Left lobe of liver (tissue), 2 donors: Measurements from ENCODE around the gene RFC5. TPM values are rescaled to one million over a fixed set of nuclear protein-coding genes. Genes with fewer than 3 reads are reported as not detected.
"Not testable (repeated sequence)": the region's sequence is repeated elsewhere in the genome, so short reads cannot be mapped to it uniquely, and the experiment has no call there.

Experiments used
- ATAC-seq: fragments of 200-7000 bp; cut with Tn5 transposase; one replicate; pipeline ENCODE4 v1.9.1; 2020; ENCODE audit warnings: mild to moderate bottlenecking, moderate library complexity
- DNase-seq: peaks from one replicate; pipeline ENCODE4 v3.0.0-alpha.2; 2020; ENCODE audit warnings: low spot score
- total RNA-seq: library from RNA; stranded (reverse); gene quantifications from one replicate; pipeline ENCODE4 v1.2.1, GENCODE V29; 2021
- donor health status: DM: no; HTN: no; CAD: no; lungs with moderate emphysema.
- donor health status: DM: no; HTN: yes; CAD: no.

The RFC5 gene
- total RNA-seq, 1 donor from 2014 or later: 8.6 TPM

DNA sequence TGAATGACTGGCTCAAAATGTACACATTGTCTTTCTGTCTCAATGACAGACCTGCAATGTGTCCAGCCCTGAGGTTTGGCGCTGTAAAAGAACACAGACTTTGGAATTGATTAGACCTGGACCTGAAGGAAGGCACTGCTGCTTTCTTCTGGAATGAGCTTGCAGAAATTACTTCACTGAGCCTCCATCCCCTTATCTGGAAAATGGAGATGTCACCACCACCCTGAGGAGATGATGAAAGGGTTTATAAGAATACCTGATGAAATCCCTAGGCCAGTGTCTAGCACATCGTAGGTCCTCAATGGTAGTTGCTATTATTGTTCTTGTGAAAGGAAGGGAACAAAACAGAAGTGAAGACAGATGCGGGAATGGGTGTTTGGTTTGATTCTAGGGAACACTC, 54.1 kb downstream of the RFC5 start:
- ATAC-seq: no peak
- no peak for DNase-seq

DNA sequence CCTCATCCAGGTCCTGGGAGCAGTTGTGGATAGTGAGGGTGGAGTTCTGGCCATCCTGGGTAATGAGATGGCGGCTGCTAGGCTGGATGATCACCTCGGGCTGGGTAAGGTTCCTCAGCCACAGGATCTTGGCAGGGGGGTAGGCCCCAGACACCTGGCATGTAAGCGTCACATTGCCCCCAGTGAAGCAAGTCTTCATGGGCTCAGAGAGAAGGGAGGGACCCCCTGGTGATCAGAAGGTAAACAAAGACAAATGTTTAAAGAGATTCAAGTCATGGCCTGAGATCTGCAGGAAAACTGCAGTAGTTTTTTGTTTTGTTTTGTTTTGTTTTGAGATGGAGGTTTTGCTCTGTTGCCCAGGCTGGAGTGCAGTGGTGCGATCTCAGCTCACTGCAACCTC, 57.3 kb downstream of the RFC5 start:
- DNase-seq: no peak
- ATAC-seq: no peak

DNA sequence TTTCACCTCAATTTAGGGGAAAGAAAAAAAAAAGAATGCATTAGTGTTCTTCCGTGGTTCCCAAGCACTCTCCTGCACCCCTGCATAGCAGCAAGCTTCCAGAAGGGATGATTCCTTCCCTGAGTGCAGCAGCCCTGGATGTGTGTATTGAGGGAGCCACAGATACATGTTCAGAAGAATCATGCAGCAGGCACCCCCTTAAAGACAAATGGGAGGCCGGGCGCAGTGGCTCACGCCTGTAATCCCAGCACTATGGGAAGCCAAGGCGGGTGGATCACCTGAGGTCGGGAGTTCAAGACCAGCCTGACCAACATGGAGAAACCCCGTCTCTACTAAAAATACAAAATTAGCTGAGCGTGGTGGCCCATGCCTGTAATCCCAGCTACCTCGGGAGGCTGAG, 65.0 kb downstream of the RFC5 start:
- ATAC-seq, DNase-seq: not testable (repeated sequence)

Other genes with a start within 250 kb of the RFC5 start
- 0.03 TPM for gene KSR2, start 47.7 kb upstream of the RFC5 start, total RNA-seq
- 51.4 TPM for gene WSB2, start 44.5 kb downstream of the RFC5 start, total RNA-seq
- 20.7 TPM for gene VSIG10, start 87.3 kb downstream of the RFC5 start, total RNA-seq
- 662 TPM for gene PEBP1, start 119.4 kb downstream of the RFC5 start, total RNA-seq